Stimulated activated CD8-positive, alpha-beta memory T cell treated with anti-CD3 and anti-CD28 coated beads, Interleukin-4, amount 100 ng/mL, for 48 hours (primary cell): ENCODE measurements around the gene HUWE1.

Source experiments
- DNase-seq: peaks from one replicate; pipeline ENCODE4 v3.0.0-alpha.2; 2020

Gene HUWE1

DNA sequence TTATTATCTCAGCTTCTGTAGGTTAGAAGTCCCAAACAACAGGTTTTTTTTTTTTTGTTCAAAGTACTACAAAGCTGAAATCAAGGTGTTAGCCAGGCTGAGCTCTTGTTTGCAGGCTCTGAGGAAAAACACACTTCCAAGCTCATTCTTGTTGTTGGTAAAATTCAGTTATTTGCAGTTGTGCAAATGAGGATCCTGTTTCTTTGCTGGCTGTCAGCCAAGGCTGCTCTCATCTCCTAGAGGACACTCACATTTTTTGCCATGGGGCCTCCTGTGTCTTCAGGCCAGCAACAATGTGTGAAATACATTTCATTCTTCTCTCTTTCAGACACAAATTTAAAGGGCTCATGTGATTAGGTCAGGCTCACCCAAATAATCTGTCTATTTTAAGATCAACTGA lies 192.1 kb downstream of the HUWE1 start:
- DNase-seq: no peak

DNA sequence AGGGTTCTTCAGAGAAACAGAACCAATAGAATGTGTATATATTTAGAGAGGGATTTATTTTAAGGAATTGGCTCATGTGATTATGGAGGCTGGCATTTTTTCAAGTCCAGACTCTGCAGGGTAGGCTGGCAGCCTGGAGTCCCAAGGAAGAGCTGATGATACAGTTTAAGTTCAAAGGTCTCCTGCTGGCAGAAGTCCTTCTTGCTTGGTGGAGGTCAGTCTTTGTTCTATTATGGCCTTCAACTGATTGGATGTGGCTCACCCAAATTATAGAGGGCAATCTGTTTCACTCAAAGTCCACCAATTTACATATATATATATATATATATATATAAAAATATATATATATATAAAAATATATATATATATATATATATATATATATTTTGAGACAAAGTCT lies 200.2 kb downstream of the HUWE1 start:
- DNase-seq: no peak

DNA sequence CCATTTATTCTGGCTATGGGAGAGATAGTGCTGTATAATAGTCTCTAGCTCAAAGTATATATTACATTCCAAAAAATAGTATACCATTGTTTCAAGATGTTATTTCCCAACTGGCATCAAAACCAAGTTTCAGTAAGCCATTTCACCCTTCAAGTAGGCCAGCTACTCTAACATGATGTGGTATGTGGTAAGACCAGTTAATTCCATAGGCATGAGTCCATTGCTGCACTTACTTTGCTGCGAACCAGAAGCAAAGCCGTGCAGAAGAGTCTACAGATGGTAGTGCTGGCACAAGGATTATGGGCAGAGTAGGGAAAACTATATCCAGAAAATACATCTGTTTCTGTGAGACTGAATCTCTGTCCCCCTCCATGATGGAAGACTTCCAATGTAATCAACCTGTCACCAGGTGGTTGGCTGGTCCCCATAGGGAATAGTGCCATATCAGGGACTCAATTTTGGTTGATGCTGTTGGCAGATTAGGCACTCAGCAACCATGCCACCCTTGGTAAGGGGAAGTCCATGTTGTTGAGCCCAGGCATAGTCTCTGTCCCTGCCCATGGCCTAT lies 202.6 kb downstream of the HUWE1 start:
- DNase-seq: no peak

DNA sequence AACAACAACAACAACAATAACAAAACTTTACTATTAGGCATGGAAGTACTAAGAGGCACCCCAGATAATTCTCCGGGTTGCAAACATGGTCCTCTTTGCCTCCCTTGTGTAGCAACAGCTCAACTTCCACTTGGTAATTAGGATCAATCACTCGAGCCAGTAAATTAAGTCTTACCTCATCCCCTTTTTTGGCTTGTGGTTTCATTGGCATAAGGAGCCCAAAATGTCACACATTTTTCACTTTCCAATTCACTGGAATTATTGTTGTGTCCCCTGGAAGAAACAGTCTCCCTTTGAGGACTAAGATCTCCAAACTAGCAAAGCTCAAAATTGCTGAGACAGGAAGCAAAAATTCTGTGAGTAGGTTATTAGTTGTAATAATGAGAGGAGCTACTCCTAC lies 203.1 kb downstream of the HUWE1 start:
- no peak for DNase-seq
